Measurements from ENCODE around the gene KIAA1328. TPM values are rescaled to one million over a fixed set of nuclear protein-coding genes. Genes with fewer than 3 reads are reported as not detected.

The KIAA1328 gene
- polyA plus RNA-seq, 1 of the 3 experiments (the other 2 are of a cell fraction), result 2.6 TPM

GRCh38 chr18:37033419-37033818 is 204.5 kb downstream of the KIAA1328 start:
- CTCF ChIA-PET, result no interaction called here
- no peak overlapping the region for H3K9ac ChIP-seq
- H4K20me1 ChIP-seq (ENCODE audit: insufficient read depth), result no peaks in the 10 kb centered on the region
- H3K4me3 ChIP-seq (ENCODE audit: low read depth in 2 of 2, low read length in 1 of 2), result no peak overlapping the region
- 77% methylated on average over 2 of the region's 2 CpGs for WGBS (ENCODE audit: low lambda C conversion rate)
- H3K9me3 ChIP-seq, result no peaks in the 10 kb centered on the region
- no peak overlapping the region for H2AFZ ChIP-seq (ENCODE audit: low read depth)
- no peaks in the 10 kb centered on the region for H3F3A ChIP-seq (replicated peaks; ENCODE audit: insufficient read depth)
- no peaks in the 10 kb centered on the region for H3K79me2 ChIP-seq (ENCODE audit: insufficient read depth)
- no peaks in the 10 kb centered on the region for H3K36me3 ChIP-seq (replicated peaks in 1 of 2; ENCODE audit: control insufficient read depth in 1 of 2, insufficient read depth in 2 of 2, low read length in 1 of 2)
- POLR2A ChIA-PET, result no interaction called here
- no peak overlapping the region for H3K4me2 ChIP-seq
- H3K27ac ChIP-seq (ENCODE audit: low read depth in 2 of 2, low read length in 1 of 2), result no peak overlapping the region
- no peaks in the 10 kb centered on the region for H3K9me2 ChIP-seq
- DNase-seq, result no peak
- no peaks in the 10 kb centered on the region for H3K27me3 ChIP-seq (ENCODE audit: insufficient read depth)
- TF ChIP-seq JUND (IDR thresholded peaks at IDR 0.05) (no peak), IRF3 (IDR thresholded peaks at IDR 0.05; ENCODE audit: low read depth, low read length) (no peak), USF2 (IDR thresholded peaks at IDR 0.05; ENCODE audit: borderline replicate concordance, low read depth, low read length) (no peak), POLR2AphosphoS5 (IDR thresholded peaks at IDR 0.05; ENCODE audit: low read depth, low read length) (no peak), RAD21 (IDR thresholded peaks at IDR 0.05; ENCODE audit: low read length) (no peak), FOSL2 (IDR thresholded peaks at IDR 0.05; ENCODE audit: borderline replicate concordance, low read depth) (no peak), FOXM1 (IDR thresholded peaks at IDR 0.05; ENCODE audit: low read depth) (no peak), NRF1 (IDR thresholded peaks at IDR 0.05; ENCODE audit: low read depth, low read length) (no peak), EZH2phosphoT487 (IDR thresholded peaks at IDR 0.05; ENCODE audit: borderline replicate concordance, low read depth) (no peak), GABPA (IDR thresholded peaks at IDR 0.05; ENCODE audit: low read depth) (no peak), CTCF (IDR thresholded peaks at IDR 0.05) (no peak), TAF1 (IDR thresholded peaks at IDR 0.05; ENCODE audit: borderline replicate concordance, low read depth, low read length) (no peak), MEF2A (IDR thresholded peaks at IDR 0.05; ENCODE audit: borderline replicate concordance, low read depth) (no peak)
- TF ChIP-seq, protein P1, sequence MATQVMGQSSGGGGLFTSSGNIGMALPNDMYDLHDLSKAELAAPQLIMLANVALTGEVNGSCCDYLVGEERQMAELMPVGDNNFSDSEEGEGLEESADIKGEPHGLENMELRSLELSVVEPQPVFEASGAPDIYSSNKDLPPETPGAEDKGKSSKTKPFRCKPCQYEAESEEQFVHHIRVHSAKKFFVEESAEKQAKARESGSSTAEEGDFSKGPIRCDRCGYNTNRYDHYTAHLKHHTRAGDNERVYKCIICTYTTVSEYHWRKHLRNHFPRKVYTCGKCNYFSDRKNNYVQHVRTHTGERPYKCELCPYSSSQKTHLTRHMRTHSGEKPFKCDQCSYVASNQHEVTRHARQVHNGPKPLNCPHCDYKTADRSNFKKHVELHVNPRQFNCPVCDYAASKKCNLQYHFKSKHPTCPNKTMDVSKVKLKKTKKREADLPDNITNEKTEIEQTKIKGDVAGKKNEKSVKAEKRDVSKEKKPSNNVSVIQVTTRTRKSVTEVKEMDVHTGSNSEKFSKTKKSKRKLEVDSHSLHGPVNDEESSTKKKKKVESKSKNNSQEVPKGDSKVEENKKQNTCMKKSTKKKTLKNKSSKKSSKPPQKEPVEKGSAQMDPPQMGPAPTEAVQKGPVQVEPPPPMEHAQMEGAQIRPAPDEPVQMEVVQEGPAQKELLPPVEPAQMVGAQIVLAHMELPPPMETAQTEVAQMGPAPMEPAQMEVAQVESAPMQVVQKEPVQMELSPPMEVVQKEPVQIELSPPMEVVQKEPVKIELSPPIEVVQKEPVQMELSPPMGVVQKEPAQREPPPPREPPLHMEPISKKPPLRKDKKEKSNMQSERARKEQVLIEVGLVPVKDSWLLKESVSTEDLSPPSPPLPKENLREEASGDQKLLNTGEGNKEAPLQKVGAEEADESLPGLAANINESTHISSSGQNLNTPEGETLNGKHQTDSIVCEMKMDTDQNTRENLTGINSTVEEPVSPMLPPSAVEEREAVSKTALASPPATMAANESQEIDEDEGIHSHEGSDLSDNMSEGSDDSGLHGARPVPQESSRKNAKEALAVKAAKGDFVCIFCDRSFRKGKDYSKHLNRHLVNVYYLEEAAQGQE (IDR thresholded peaks at IDR 0.05; ENCODE audit: low read depth, low read length), result no peak
- TF ChIP-seq, protein P2, sequence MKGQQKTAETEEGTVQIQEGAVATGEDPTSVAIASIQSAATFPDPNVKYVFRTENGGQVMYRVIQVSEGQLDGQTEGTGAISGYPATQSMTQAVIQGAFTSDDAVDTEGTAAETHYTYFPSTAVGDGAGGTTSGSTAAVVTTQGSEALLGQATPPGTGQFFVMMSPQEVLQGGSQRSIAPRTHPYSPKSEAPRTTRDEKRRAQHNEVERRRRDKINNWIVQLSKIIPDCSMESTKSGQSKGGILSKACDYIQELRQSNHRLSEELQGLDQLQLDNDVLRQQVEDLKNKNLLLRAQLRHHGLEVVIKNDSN (IDR thresholded peaks at IDR 0.05; ENCODE audit: borderline replicate concordance, low read depth), result no peak
- TF ChIP-seq, protein P3, sequence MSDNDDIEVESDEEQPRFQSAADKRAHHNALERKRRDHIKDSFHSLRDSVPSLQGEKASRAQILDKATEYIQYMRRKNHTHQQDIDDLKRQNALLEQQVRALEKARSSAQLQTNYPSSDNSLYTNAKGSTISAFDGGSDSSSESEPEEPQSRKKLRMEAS (IDR thresholded peaks at IDR 0.05; ENCODE audit: low read depth), result no peak
- TF ChIP-seq, protein P4, sequence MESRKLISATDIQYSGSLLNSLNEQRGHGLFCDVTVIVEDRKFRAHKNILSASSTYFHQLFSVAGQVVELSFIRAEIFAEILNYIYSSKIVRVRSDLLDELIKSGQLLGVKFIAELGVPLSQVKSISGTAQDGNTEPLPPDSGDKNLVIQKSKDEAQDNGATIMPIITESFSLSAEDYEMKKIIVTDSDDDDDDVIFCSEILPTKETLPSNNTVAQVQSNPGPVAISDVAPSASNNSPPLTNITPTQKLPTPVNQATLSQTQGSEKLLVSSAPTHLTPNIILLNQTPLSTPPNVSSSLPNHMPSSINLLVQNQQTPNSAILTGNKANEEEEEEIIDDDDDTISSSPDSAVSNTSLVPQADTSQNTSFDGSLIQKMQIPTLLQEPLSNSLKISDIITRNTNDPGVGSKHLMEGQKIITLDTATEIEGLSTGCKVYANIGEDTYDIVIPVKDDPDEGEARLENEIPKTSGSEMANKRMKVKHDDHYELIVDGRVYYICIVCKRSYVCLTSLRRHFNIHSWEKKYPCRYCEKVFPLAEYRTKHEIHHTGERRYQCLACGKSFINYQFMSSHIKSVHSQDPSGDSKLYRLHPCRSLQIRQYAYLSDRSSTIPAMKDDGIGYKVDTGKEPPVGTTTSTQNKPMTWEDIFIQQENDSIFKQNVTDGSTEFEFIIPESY (IDR thresholded peaks at IDR 0.05; ENCODE audit: borderline replicate concordance, low read depth), result no peak
- H3K4me1 ChIP-seq (ENCODE audit: control insufficient read depth in 1 of 2, insufficient read depth in 2 of 2, low read depth in 1 of 2, low read length in 1 of 2), result no peaks in the 10 kb centered on the region

Measured in SK-N-SH (cell line).